Measurements from ENCODE around the gene ELAVL3.

DNA sequence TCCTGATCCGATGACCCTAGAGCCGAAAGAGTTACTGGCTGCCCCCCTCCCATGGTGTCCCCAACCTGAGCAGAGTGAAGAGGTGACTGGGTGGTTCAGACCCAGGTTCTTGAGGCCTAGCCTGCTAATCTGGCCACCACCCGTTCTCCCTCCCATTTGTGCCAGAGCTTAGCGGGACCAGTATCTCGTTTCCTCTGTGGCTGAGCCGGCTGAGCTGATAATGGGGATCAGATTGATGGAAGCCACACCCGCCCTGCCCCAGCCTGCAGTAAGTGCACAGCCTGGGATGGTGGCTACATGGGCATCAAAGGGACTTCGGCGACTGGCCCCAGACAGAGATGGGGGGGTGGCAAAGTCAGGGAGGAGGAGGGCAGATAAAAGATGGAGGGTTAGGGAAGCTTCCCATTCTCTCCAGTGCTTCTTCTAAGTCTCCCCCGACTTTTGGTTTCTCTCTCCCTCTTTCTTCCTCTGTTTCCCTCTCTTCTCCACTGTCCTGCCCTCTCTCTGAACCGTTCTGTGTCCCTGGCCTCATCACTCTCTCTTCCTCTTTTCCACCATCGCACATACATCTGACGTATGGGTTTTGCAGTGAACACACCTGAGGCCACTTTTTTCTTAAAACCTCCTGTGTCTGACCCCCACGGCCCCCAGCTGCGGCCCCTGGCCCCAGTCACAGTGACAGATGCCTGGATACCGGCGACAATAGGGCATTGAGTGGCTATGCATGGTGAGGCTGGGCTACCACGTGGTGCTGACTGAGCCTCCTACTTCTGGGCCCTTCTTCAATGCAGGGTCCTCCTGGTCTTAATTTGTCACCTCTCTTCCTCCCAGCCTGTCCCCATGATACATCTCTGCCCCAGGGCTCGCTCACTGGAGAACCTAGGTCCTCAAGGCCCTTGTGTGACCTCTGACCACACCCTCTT, 2.4 kb downstream of the ELAVL3 start:
- TF ChIP-seq, protein P1, sequence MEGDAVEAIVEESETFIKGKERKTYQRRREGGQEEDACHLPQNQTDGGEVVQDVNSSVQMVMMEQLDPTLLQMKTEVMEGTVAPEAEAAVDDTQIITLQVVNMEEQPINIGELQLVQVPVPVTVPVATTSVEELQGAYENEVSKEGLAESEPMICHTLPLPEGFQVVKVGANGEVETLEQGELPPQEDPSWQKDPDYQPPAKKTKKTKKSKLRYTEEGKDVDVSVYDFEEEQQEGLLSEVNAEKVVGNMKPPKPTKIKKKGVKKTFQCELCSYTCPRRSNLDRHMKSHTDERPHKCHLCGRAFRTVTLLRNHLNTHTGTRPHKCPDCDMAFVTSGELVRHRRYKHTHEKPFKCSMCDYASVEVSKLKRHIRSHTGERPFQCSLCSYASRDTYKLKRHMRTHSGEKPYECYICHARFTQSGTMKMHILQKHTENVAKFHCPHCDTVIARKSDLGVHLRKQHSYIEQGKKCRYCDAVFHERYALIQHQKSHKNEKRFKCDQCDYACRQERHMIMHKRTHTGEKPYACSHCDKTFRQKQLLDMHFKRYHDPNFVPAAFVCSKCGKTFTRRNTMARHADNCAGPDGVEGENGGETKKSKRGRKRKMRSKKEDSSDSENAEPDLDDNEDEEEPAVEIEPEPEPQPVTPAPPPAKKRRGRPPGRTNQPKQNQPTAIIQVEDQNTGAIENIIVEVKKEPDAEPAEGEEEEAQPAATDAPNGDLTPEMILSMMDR (IDR thresholded peaks at IDR 0.05), result no peak
- TF ChIP-seq EP300 (IDR thresholded peaks at IDR 0.05; ENCODE audit: borderline replicate concordance in 1 of 2, low read depth in 1 of 2, low read length in 1 of 2), result no peak

Data from SK-N-SH (cell line).